GM10847 (cell line): ENCODE measurements around the gene PADI4.

Source experiments
- POLR2A ChIP-seq: IDR thresholded peaks from 2 replicates; pipeline ENCODE4 v1.6.1; 2011; ENCODE audit not compliant: insufficient read length; ENCODE audit errors: extremely low read depth

PADI4 gene

DNA sequence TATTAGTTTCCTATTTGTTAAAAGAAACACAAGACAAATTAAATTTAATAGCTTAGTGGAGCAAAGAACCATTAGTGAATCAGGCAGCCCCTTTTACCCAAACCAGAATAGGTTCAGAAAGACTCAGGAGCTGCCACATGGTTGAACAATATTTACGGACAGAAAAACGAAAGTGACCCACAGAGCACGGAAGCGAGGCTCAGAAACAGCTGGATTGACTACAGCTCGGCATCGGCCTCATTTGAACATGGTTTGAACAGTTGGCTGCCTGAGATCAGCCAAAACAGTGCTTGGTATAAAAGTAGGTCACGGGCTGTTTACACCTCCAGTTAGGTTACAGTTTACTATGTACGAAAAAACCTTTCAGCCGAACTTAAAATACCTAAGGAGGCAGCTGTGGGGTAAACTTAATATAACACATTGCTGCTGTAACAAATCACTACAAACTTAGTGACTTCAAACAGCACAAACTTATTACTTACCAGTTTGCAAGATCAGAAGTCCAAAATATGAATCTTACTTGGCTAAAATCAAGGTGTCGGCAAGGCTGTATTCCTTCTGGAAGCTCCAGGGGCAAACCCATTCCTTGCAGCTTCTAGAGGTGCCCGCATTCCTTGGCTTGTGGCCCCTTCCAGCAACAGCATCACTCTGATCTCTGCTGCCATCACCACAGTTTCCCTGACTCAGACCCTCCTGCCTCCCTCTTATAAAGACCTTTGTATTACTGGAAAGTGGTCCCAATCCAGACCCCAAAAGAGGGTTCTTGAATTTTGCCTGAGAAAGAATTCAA is 11.8 kb downstream of the PADI4 start:
- TF ChIP-seq POLR2A, result no peak

- no peak for TF ChIP-seq POLR2A
Measured at GRCh38 chr1:17328855-17329254, 20.9 kb downstream of the PADI4 start.

- no peak for TF ChIP-seq POLR2A
Measured at GRCh38 chr1:17329610-17330009, 21.6 kb downstream of the PADI4 start.

GRCh38 chr1:17330856-17331255 is 22.9 kb downstream of the PADI4 start:
- no peak for TF ChIP-seq POLR2A

DNA sequence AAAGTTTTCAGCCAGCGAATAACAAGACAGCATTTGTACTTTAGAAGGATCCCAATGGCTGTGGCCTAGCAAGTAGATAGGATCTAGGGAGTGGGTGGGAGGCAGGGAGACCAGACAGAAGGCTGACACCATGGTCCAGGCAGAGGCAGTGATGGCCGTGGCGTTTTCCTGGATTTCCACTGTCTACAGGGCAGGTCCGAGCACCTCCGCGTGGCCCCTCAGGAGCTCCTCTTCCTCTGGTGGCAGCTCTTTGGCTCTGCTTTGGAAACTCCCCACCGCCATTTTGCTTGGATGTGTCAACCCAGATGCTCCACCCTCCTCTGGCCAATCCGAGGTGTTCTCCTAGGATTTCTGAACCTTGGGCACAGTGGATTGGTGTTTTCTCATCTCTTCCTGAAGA is 25.1 kb downstream of the PADI4 start:
- no peak for TF ChIP-seq POLR2A

- no peak for TF ChIP-seq POLR2A
Measured at GRCh38 chr1:17335821-17336710, 28.1 kb downstream of the PADI4 start.

- TF ChIP-seq POLR2A, result no peak
Measured at GRCh38 chr1:17338706-17339493, 30.9 kb downstream of the PADI4 start.

DNA sequence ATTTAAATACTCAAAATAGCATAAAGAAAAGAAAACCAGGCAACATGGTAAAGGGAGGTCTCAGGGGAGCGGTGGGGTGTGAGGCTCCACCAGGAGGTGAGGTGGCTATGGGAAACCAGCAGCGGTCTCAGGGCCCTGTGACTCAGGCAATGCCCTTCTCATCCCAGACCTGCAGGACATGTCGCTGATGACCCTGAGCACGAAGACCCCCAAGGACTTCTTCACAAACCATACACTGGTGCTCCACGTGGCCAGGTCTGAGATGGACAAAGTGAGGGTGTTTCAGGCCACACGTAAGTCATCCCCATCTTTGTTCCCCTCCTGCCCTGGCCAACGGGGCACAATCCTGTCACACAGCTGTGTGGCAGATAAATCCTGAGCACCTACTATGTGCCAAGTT is 31.5 kb downstream of the PADI4 start:
- no peak for TF ChIP-seq POLR2A

DNA sequence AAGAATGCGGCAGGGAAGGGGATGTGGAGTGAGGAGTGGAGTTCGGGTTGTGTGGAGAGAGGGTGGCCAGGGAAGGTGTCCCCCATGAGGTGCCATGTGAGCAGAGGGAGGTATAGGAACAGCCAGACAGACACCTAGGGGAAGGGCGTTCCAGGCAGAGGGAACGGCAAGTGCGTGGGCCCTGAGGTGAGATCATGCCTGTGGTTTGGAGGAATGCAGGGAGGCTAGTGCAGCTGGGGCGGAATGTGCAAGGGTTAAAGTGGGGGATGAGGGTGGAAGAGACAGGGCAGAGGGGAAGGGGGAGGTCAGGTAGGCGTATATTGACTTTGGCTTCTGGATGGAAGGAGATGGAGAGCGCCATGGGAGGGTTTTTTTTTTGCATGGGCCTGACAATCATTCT is 32.4 kb downstream of the PADI4 start:
- no peak for TF ChIP-seq POLR2A

- no peak for TF ChIP-seq POLR2A
Measured at GRCh38 chr1:17342014-17342441, 34.0 kb downstream of the PADI4 start.

GRCh38 chr1:17346046-17346789 is 38.2 kb downstream of the PADI4 start:
- no peak for TF ChIP-seq POLR2A

DNA sequence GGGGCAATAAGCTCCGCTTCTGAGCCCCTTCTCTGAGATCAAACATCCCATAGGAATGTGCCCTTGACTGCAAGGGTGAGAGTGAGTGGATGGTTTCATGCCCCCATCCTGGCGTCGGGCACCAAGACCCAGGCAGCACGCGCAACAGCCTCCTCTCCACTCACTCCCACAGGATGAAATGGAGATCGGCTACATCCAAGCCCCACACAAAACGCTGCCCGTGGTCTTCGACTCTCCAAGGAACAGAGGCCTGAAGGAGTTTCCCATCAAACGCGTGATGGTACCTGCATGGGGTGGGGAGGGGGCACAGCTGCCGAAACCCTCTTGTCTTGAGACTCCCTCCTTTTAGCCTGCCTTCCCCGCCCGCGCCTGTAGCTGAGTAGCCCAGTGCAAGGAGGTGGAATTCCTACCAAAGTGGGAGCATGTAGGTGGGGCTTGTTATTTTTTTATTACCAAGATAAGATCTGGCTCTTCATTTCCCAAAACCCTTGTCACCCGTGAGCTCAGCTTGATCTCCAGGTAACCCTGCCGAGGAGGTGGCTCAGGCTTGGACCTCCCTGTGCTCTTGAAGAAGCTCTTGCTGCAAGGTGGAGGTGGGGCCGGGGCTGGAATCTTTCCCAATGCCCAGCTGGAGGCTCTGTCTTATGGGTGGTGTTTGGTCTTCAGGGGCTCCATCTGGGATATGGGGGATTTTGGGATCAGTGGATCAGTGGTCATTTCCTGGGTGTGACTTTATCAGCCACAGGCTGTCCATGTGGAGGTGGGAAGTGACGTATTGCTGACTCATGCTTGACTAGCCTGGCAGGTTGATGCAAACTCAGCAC is 40.0 kb downstream of the PADI4 start:
- TF ChIP-seq POLR2A, result no peak

GRCh38 chr1:17348593-17349234 is 40.7 kb downstream of the PADI4 start:
- TF ChIP-seq POLR2A, result no peak
